GM18951 (cell line): ENCODE data around the gene TNFRSF8.
A peak's percentile ranks its signal among the peaks of the same experiment; 100 is the strongest.

Experiments
- POLR2A ChIP-seq: IDR thresholded peaks from 4 replicates; pipeline ENCODE4 v1.6.1; 2011; ENCODE audit warnings: mild to moderate bottlenecking; ENCODE audit not compliant: insufficient read length, insufficient read depth; ENCODE audit errors: extremely low read depth
- in situ Hi-C: fragments of 300-500 bp; cut with MboI; formaldehyde crosslinking; loops from one replicate; pipeline ENCODE4 v1.12.0; 2022; ENCODE audit warnings: low sequenced_read_pairs, mixed read lengths, inconsistent platforms; ENCODE audit not compliant: unreplicated experiment

The TNFRSF8 gene

DNA sequence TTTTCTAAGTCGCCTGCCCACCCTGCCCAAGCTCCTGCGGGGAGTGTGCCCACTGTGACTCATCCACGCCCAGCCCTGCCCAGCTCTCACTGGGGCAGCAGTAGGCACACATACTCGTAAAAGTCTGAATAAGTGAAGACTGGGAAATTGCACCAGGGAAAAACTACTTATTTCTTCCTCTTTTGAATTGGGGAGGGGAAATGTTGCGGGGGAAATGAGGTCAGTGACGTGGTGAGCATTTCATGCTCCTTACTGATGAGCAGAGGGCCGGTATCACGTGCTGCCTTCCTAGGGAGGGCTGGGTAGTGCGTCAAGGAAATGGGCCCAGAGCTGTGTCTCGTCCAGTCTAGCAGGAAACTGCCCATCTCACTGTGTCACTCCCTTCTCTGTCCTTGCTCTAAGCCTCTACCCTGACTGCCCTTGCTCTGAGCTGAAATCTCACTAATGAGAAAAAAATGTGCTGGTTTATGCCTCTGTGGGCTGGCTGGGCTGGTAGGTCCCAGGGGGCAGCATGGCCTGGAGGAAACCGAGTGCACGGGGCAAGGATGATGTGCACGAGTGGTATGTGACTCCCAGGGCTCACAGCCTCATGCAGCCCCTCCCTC, 90.2 kb downstream of the TNFRSF8 start:
- peak; percentile 37 for TF ChIP-seq POLR2A
- in situ Hi-C loops = no loop called here

DNA sequence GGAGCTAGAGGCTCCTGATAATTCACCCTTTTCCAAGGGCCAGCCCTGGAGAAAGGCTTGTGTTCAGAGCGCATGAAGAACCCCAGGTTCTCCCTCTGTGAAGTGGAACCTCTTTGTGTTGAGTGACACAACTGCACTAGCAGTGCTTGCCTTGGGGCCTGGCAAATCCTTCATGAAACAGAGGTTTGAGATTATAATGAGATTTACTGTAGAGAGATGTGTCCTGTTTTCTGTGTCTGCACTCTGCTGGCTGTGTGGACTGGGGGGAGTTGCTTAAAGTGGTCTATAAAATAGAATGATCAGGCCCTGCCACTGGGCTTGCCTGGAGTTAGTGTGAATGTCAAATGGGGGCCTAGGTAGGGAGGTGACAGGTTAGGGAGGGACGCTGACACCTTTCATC, 92.2 kb downstream of the TNFRSF8 start:
- in situ Hi-C loops = no loop called here

DNA sequence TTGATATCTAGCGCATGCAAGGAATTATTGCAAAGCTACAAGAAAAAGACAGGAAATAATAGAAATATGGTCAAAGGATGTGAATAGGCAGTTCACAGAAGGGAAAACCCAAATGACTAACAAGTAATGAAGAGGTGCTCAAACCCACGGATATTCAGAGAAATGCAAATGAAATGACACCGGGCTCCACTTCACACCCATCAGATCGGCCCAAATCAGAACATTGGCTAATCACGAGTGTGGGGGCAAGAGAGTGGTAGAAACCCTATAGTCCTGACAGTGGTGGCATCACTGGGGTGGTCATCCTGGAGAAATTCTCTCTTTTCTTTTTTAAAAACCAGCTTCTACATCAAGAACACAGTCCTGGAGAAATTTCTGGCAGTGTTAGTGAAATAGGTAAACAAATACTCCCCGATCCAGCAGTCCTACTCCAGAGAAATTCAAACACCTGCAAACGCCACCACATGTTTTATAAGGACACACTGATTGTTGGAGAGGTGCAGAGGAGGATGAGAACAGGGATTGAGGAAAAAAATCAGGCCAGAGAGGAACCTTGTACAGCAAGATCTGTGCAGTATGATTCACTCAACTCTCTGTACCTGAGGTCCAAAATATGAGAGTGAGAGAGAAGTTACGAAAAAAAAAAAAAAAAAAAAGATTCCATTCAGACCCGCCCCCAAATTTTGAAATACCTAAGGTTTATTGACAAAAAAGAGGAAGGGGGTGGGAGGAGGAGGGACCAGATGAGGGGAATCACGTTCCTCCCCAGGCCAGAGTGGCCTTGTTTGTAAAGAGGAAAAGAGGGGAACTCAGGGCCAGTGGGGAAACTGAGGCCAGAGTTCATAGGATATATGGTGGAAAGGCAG, 94.5 kb downstream of the TNFRSF8 start:
- TF ChIP-seq POLR2A = no peak
- in situ Hi-C loops = no loop called here

More for the DNA sequence above, 92.2 kb downstream of the TNFRSF8 start:
- TF ChIP-seq POLR2A = no peak

DNA sequence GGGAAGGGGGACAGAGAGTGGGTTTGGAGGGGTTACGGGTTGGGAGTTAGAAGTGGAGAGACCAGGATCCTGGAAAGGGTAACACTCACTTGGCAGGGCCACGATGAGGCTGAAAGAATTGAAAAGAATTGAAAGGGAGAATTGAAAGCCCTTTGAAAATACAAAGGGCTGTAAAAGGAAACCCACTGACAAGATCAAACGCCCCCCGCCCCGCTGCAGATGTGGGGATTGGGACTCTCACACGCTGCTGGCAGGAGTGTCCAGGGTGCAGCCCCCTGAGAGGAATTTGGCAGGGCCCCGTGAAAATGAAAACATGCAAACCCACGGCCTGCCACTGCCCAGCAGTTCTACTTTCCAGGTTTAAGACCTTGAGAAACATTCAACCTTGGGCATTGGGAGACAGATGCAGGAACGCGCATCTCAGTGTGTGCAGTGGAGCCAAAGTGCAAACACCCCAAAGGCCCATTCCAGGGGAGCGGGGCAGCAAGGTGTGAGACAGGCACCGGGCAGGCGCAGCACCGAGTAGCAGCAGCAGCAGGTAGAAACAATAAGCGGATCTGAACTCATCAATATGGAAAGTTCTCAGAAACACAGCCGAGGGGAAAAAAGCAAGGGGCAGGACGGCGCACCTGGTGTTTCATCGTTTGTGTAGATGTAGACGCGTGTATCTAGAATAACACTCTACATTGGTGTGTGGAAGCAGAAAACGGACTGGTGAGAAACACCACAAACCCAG, 95.4 kb downstream of the TNFRSF8 start:
- no peak for TF ChIP-seq POLR2A
- in situ Hi-C loops = no loop called here

DNA sequence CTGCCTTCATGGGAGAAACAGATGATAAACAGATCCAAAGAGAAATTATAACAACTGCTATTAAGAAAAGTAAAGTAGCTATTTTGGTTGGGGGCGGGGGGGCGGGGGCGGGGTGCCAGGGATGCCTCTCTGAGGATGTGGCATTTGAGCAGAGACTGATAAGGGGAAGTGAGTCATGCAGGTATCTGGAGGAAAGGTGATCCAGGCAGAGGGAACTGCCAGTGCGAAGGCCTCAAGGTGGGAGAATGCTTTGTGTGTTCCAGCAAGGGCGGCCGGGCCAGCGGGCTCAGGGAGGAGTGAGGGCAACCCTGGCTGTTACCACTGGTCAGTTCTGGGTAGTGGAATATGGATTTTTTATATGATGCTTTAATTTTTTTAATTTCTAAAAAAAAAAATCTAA, 96.7 kb downstream of the TNFRSF8 start:
- in situ Hi-C loops = no loop called here

DNA sequence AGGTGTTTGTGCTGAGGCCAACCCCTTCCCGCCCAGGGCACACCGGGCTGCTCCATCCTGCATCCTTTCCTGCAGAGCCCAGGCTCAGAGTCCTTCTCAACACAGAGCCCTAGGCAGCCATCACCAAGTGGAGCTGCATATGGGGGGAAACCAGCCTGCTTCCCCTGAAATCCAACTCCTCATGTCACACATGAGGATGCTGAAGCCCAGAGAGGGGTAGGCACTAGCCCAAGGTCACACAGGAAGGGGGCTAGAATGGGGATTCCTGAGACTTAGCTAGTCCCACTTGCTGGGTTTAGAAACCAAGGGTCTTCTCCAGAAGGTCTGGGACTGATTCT, 98.2 kb downstream of the TNFRSF8 start:
- in situ Hi-C loops = no loop called here
- no peak for TF ChIP-seq POLR2A

More for the DNA sequence above, 96.7 kb downstream of the TNFRSF8 start:
- TF ChIP-seq POLR2A = no peak

DNA sequence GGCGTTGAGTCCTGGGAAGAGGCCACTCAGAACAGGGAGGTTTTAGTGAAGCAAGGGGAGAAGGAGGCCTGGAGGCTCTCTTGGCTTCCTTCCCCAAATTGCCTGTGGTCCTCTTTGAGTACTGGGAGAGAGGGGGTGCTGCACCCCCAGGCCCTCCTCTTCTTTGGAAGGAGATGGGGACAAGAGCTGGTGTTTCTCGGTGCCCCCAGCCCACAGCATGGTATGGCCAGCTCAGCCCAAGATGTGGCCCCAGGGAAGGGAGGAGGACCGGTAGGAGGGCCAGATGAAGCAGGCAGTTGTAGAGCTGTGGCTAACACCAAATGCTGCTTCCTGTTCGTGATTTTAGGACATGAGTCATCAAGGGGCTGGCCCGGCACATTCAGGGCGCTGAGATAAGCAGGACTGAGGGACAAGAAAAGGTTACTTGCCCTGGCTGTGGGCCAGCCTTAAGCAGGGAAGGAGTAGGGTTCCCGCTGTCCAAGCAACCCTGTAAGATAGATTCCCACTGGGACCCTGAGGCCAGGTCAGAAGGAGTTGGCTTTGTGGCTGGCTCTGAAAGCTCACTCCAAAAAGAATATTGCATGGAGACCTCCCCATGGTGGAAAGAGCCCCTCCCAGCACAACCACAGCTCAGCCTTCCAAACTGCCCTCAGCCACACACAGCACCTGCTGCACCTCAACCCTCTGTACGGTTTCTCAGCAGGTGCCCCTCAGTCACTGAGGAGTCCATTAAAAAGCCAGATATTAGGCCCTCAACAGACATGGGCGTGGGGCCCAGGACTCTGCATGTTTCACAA, 98.8 kb downstream of the TNFRSF8 start:
- in situ Hi-C loops = no loop called here
- peak; percentile 65 for TF ChIP-seq POLR2A

DNA sequence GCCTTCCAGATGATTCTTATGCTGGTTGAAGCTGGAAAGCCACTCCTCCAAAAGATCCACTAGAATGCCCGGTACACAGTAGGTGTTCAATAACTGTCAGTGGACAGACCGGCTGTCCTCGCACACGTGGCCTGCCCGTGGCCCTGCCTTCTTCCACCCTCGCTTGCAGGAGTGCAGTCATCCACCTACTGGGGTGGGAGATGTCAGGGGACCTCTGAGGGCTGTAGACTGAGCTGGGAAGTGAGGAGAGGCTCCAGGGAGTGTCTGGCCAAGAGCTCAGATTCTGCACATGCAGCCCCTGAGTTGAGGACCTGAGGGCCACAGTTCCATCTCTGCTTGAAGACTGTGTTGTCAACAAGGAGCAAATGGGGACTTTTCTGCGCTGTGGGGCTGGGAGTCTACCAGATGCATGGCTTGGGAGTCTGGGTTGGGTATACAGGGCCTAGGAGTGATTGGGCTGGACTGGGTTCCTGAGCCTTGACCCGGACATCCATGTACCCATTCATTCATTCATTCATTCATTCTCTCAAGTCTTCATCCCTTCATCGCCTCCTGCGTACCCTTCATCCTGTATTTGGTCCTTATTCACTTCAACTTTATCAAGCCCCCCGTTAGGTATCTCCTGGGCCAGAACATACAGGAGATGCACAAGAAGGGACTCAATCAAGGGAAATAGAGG, 99.5 kb downstream of the TNFRSF8 start:
- in situ Hi-C loops = no loop called here

DNA sequence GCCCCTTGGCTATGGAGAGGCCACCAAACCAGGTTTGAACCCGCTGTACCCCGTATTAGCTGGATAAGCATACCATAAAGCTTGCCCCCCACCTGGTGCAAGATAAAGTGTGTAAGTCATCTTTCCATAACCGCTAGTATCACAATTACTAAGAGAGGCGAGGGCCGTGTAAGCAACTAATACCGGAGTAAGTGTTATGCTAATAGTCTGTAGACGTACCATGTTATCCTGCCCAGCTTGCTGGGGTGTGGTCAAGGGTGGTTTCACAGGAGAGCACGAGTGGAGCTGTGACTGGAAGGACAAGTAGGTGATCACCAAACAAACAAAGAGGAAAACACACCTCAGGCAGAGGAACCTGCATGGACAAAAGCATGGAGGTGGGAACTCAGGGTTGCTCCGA, 100.1 kb downstream of the TNFRSF8 start:
- TF ChIP-seq POLR2A = no peak
- in situ Hi-C loops = no loop called here

More for the DNA sequence above, 99.5 kb downstream of the TNFRSF8 start:
- no peak for TF ChIP-seq POLR2A

DNA sequence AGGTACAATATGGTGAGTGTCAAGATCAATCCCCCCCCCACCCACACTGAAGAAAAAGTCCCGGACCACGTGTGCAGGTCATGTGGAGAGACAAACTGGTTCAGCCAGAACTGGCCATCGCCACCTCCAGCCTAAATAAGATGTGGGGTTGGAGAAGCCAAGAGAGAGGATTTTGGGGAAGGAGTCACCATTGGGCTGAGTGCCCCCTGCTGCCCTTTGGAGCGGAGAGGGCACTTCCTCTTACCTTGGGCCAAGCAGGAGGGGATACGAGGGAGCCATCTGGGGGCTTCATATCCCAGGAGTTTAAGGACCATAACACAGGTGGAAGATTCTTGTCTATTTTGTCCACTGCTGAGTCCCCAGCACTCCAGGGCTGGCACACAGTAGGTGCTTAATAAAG, 101.1 kb downstream of the TNFRSF8 start:
- TF ChIP-seq POLR2A = no peak
- in situ Hi-C loops = no loop called here

DNA sequence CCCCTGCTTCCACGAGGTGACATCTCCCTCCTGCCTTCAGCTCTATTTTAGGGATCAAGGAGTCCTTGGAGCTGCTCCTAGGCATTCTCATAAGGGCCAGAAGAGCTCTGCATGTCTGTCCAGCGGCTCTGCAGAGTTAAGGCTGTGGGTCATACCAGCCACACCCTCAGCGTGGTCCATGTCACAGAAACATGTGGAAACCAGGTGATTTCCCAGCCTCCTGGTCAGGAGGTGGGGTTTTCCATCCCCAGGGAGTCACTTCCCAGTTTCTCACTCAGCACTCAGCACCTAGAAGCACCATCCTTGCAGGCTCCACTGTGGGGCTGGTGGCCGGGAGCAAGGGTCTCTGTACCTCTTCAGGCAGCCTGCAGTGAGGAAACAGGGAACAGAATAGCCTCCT, 102.2 kb downstream of the TNFRSF8 start:
- no peak for TF ChIP-seq POLR2A
- in situ Hi-C loops = no loop called here

DNA sequence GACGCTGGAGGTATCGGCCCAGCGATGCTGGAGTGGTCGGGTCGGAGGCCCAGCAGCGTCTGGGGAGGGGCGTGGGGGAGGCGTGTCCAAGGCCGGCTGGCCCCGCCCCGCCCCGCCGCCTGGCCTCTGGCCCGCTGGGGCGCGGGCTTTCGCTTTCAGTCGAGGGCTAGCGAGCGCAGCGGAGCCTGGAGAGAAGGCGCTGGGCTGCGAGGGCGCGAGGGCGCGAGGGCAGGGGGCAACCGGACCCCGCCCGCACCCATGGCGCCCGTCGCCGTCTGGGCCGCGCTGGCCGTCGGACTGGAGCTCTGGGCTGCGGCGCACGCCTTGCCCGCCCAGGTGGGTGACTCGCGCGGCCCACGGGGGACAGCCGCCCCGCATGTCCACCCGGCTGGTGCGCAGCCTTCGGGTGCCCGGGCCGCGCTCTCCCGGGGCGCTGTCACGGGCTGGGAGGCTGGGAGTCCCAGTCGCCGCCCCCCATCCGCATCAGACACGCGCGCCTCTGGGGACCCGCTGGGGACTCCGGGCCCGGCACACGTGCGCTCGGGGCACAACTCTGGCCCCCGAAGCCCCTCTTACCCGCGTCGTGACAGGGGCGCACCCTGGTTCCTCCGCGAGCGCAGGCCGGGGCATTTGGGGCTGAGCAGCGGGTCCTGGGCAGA, 103.9 kb downstream of the TNFRSF8 start, which contains the start of gene TNFRSF1B:
Gene TNFRSF1B, plus strand, starts transcription at position 158 of the 659 bp plus-strand sequence. Its CDS starts 101 bp downstream, at position 259.
- in situ Hi-C loops = no loop called here

More for the DNA sequence above, 103.9 kb downstream of the TNFRSF8 start, which contains the start of gene TNFRSF1B:
- peak; percentile 95 for TF ChIP-seq POLR2A
